Left lobe of liver (tissue), 2 donors: Measurements from ENCODE around the gene HES6. TPM values are rescaled to one million over a fixed set of nuclear protein-coding genes. Genes with fewer than 3 reads are reported as not detected.
"Not testable (repeated sequence)": the region's sequence is repeated elsewhere in the genome, so short reads cannot be mapped to it uniquely, and the experiment has no call there.

Source experiments
- ATAC-seq: fragments of 200-7000 bp; cut with Tn5 transposase; one replicate; pipeline ENCODE4 v1.9.1; 2020; ENCODE audit warnings: mild to moderate bottlenecking, moderate library complexity
- DNase-seq: peaks from one replicate; pipeline ENCODE4 v3.0.0-alpha.2; 2020; ENCODE audit warnings: low spot score
- total RNA-seq: library from RNA; stranded (reverse); gene quantifications from one replicate; pipeline ENCODE4 v1.2.1, GENCODE V29; 2021
- donor health status: DM: no; HTN: no; CAD: no; lungs with moderate emphysema.
- donor health status: DM: no; HTN: yes; CAD: no.

HES6 gene
- total RNA-seq, 1 donor from 2014 or later: 5.3 TPM

GRCh38 chr2:238274152-238274865, 34.5 kb upstream of the HES6 start:
- peak; percentile 72 for DNase-seq
- ATAC-seq: peak; percentile 88

GRCh38 chr2:238273433-238273832, 33.6 kb upstream of the HES6 start:
- DNase-seq, ATAC-seq: not testable (repeated sequence)

GRCh38 chr2:238272156-238272555, 32.3 kb upstream of the HES6 start:
- no peak for DNase-seq

GRCh38 chr2:238271686-238272085, 31.8 kb upstream of the HES6 start:
- DNase-seq, ATAC-seq: not testable (repeated sequence)

More at GRCh38 chr2:238272156-238272555, 32.3 kb upstream of the HES6 start:
- ATAC-seq: no peak

- DNase-seq: no peak
- ATAC-seq: no peak
Observed at GRCh38 chr2:238271061-238271554, 31.3 kb upstream of the HES6 start.

GRCh38 chr2:238270606-238271005, 30.8 kb upstream of the HES6 start:
- ATAC-seq: no peak
- no peak for DNase-seq

- DNase-seq (no peak), ATAC-seq (no peak)
Observed at GRCh38 chr2:238269741-238270140, 29.9 kb upstream of the HES6 start.

GRCh38 chr2:238267884-238268680, 28.2 kb upstream of the HES6 start:
- DNase-seq: no peak
- no peak for ATAC-seq

GRCh38 chr2:238267341-238267710, 27.5 kb upstream of the HES6 start:
- no peak for ATAC-seq
- DNase-seq: no peak

GRCh38 chr2:238265605-238266004, 25.8 kb upstream of the HES6 start:
- ATAC-seq (no peak), DNase-seq (no peak)

GRCh38 chr2:238264072-238264460, 24.2 kb upstream of the HES6 start:
- DNase-seq (no peak), ATAC-seq (no peak)

GRCh38 chr2:238263204-238264071, 23.6 kb upstream of the HES6 start:
- peak; percentile 90 for DNase-seq
- ATAC-seq: peak; percentile 95

GRCh38 chr2:238262496-238263122, 22.8 kb upstream of the HES6 start:
- no peak for DNase-seq

GRCh38 chr2:238261718-238262375, 22.0 kb upstream of the HES6 start:
- DNase-seq: no peak
- ATAC-seq: no peak

More at GRCh38 chr2:238262496-238263122, 22.8 kb upstream of the HES6 start:
- ATAC-seq: no peak

- ATAC-seq (no peak), DNase-seq (no peak)
Observed at GRCh38 chr2:238260883-238261282, 21.0 kb upstream of the HES6 start.

GRCh38 chr2:238259061-238260020, 19.5 kb upstream of the HES6 start:
- no peak for ATAC-seq
- DNase-seq: no peak

GRCh38 chr2:238257786-238258700, 18.2 kb upstream of the HES6 start:
- no peak for DNase-seq

GRCh38 chr2:238256594-238257104, 16.8 kb upstream of the HES6 start:
- ATAC-seq (peak; percentile 94), DNase-seq (peak; percentile 92)

More at GRCh38 chr2:238257786-238258700, 18.2 kb upstream of the HES6 start:
- ATAC-seq: no peak
